Measurements from ENCODE around the gene GPSM3.
"Not testable (repeated sequence)": the region's sequence is repeated elsewhere in the genome, so short reads cannot be mapped to it uniquely, and the experiment has no call there.

The GPSM3 gene

GRCh38 chr6:32149932-32150870 is 42.2 kb downstream of the GPSM3 start:
- DNase-seq (ENCODE audit: low spot score): no peak

GRCh38 chr6:32149092-32149755 is 43.2 kb downstream of the GPSM3 start:
- no peak for DNase-seq (ENCODE audit: low spot score)

- DNase-seq (ENCODE audit: low spot score): no peak
These were observed 44.0 kb downstream of the GPSM3 start for GRCh38 chr6:32148289-32149091.

- no peak for DNase-seq (ENCODE audit: low spot score)
These were observed 44.9 kb downstream of the GPSM3 start for GRCh38 chr6:32147401-32148132.

GRCh38 chr6:32146687-32147086 is 45.8 kb downstream of the GPSM3 start:
- no peak for DNase-seq (ENCODE audit: low spot score)

GRCh38 chr6:32146287-32146686 is 46.2 kb downstream of the GPSM3 start:
- no peak for DNase-seq (ENCODE audit: low spot score)

GRCh38 chr6:32144238-32144637 is 48.2 kb downstream of the GPSM3 start:
- DNase-seq (ENCODE audit: low spot score): not testable (repeated sequence)
